NCI-H69 (cell line): ENCODE measurements around the gene SYNM.

Experiments used
- DNase-seq: peaks from one replicate; lab custom pipeline; 2025; lab: John Stamatoyannopoulos, UW

SYNM gene

DNA sequence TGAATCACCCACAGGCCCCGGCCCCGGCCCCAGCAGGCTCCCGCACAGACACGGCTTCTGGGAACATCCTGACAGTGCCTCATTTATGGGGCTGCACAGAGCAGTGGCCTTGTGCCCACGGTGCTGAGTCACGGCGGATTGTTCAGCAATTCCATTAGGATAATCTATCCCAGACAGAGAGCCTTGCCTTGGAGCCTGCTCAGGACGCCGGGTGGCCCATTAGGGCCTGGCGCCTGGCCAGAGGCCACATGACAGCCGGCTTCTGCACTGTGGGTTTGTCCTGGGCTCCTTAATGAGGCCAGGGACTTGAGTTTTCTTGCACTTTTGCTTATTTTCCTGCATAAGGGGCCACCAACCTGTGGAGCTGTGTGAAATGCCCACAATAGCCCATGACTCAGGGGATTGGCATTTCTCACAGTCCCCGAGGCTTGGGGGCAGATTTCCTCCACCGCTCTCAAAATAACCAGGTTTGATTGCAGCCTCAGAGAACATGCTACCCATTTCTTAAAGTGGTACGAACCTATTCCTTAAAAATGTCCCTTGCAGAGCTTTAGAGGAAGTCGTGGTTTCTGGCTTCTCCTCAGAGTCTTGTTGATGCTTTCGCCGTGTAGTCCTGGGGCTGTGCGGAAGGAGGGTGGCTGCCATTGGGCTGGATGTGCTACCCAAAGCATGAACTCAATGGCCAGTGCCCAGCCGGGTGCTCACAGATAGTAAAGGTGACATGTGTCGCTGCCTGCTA, 19.0 kb downstream of the SYNM start:
- peak; percentile 86 for DNase-seq

- DNase-seq, result no peak
Measured at GRCh38 chr15:99124641-99125040, 19.8 kb downstream of the SYNM start.

DNA sequence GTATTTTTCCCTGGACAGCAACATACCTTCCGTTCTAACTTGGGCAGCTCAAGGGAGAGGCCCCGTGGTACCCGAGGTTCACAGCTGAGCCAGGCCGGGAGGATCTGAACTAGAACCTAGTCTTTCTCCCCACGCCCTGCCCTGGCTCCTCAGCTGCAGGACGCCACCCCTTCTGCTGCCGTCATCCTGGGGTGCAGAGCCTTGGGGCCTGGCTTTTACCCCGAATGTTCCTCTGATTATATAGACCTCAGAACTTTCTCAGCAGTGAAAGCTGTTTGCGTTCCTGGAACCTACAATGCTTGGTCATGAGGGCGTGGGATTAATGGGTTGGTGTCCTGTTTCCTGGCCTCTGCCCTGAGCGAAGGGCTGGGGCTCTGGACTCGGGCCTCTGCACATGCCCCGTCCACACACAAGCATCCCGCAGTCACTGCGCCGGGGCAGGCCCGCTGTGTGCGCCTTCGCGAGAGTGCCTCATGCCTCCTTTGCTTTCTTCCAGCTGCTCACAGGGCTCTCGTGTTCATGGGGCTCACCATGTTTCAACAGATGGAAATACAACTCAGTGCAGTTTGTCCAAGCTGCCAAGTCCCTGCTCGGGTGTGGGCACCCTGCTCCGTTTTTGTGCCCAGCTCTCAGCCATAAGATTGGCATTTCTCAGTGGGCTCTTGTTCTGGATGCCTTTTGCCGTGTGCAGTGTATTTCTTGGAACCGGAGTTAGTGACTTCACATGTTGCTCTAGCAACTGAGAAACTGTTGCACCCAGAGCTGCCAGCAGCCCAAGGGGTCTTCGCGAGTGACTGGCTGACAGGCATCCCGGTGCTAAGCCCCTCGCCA, 20.4 kb downstream of the SYNM start:
- DNase-seq, result no peak

- DNase-seq, result no peak
Measured at GRCh38 chr15:99126131-99126588, 21.3 kb downstream of the SYNM start.

GRCh38 chr15:99126930-99127329, 22.1 kb downstream of the SYNM start:
- DNase-seq, result no peak

- no peak for DNase-seq
Measured at GRCh38 chr15:99127773-99128172, 22.9 kb downstream of the SYNM start.

DNA sequence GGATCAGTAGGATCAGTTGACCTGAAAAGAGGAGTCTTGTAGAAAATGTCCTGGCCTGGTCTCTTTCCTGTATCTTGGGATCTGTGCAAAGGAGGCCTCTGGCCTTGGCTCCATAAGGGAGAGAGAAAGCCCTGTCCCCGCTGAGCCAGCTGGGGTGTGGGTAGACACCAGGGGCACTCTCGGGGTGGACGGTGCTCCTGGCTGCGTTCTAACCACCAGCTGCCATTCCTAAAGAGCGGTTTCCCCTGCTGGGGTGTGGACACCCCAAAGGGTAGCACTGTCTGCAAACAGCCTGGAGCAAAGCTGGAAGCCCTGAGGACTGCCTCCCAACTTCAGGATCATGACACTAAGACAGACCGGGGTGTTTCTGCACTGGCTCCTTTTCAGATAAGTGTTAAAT, 23.5 kb downstream of the SYNM start:
- no peak for DNase-seq

- DNase-seq, result no peak
Measured at GRCh38 chr15:99129644-99130043, 24.8 kb downstream of the SYNM start.

DNA sequence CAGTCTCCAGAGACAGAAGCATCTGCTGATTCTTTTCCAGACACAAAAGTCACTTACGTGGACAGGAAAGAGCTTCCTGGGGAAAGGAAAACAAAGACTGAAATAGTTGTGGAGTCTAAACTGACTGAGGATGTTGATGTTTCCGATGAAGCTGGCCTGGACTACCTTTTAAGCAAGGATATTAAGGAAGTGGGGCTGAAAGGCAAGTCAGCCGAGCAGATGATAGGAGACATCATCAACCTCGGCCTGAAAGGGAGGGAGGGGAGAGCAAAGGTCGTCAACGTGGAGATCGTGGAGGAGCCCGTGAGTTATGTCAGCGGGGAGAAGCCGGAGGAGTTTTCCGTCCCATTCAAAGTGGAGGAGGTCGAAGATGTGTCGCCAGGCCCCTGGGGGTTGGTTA, 25.4 kb downstream of the SYNM start:
- DNase-seq, result no peak

- no peak for DNase-seq
Measured at GRCh38 chr15:99130765-99131440, 26.0 kb downstream of the SYNM start.

GRCh38 chr15:99131441-99132023, 26.7 kb downstream of the SYNM start:
- DNase-seq, result no peak

DNA sequence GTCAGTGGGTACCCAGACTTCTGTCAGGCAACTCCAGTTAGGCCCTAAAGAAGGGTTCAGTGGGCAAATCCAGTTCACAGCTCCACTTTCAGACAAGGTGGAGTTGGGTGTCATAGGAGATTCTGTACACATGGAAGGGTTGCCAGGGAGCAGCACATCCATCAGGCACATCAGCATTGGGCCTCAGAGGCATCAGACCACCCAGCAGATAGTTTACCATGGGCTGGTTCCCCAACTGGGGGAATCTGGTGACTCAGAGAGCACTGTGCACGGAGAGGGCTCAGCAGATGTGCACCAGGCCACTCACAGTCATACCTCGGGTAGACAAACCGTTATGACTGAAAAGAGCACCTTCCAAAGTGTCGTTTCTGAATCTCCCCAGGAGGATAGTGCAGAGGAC, 27.2 kb downstream of the SYNM start:
- no peak for DNase-seq

GRCh38 chr15:99132634-99133287, 27.9 kb downstream of the SYNM start:
- no peak for DNase-seq

DNA sequence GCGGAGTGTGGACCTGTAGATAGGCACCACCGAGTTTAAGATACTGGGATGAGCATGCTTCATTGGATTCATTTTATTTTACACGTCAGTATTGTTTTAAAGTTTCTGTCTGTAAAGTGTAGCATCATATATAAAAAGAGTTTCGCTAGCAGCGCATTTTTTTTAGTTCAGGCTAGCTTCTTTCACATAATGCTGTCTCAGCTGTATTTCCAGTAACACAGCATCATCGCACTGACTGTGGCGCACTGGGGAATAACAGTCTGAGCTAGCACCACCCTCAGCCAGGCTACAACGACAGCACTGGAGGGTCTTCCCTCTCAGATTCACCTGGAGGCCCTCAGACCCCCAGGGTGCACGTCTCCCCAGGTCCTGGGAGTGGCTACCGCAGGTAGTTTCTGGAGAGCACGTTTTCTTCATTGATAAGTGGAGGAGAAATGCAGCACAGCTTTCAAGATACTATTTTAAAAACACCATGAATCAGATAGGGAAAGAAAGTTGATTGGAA, 29.5 kb downstream of the SYNM start:
- no peak for DNase-seq

DNA sequence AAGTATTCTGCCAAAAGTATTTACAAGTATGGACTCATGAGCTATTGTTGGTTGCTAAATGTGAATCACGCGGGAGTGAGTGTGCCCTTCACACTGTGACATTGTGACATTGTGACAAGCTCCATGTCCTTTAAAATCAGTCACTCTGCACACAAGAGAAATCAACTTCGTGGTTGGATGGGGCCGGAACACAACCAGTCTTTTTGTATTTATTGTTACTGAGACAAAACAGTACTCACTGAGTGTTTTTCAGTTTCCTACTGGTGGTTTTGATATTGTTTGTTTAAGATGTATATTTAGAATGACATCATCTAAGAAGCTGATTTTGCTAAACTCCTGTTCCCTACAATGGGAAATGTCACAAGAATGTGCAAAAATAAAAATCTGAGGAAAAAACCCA, 30.3 kb downstream of the SYNM start:
- no peak for DNase-seq

- peak; percentile 93 for DNase-seq
Measured at GRCh38 chr15:99137111-99137546, 32.2 kb downstream of the SYNM start.

GRCh38 chr15:99137877-99138276, 33.0 kb downstream of the SYNM start:
- DNase-seq, result no peak

- DNase-seq, result no peak
Measured at GRCh38 chr15:99138491-99138982, 33.7 kb downstream of the SYNM start.

DNA sequence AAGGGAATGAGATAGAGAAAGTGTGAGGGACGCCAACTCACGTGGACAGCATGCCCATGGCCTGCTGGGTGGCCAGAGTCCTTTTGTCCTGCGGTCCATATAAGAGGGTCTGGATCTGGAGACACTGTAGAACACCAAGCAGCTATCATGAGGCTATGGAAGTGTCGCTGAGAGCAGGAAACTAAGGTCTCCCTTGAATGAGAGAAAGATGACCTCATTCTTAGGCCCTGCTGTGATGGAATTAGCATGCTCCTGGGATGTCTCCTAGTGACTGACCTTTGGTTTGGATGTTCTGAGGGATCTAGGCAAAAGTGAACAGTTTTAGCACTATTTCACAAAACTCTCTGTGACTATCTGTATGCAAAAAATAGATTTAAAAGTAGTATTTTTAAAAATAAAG, 34.4 kb downstream of the SYNM start:
- DNase-seq, result no peak

DNA sequence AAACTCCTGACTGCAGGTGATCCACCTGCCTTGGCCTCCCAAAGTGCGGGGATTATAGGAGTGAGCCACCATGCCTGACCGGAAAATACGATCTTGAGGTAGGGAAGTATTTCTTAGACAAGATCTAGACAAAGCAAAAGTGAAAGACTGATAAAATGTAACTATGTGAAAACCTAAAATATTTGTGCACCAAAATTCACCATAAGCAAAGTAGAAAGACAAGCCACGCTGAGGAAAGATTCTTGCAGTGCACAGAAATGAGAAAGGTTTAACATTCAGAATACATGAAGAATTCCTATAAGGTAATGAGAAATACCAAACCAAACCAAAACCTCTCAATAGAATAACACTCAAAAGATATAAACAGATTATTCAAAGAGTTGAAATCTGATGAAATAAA, 35.7 kb downstream of the SYNM start:
- no peak for DNase-seq

DNA sequence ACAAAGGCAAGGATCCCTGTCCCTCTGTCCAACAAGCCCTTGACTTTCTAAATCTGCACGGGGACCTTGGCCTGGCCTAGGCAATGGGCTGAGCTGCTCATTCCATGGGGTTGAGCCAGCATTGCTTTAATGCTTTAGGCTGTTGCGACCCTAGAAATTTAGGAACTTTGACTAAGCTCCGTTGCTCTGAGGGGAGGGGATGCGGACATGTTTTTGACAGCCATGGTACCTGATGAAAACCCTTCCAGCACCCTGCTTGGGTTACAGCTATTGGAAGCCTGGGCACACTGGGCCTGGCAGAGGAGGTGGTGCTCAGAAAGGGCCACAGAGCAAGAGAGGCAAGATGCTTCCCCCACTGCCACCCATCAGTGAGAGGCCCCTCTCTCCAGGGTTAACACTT, 37.1 kb downstream of the SYNM start:
- no peak for DNase-seq
